SK-N-SH treated with all-trans-retinoic acid at 6 μM for 48 hours (cell line): ENCODE measurements around the gene RGL1.

Source experiments
- ARNTL ChIP-seq: fragments of 450-650 bp; formaldehyde crosslinking; IDR thresholded peaks from 2 replicates; pipeline ENCODE4 v1.5.0; 2020; ENCODE audit warnings: low read depth, mild to moderate bottlenecking, moderate library complexity, borderline replicate concordance
- BACH2 ChIP-seq: fragments of 250-450 bp; sonication (Bioruptor Pico); IDR thresholded peaks from 2 replicates; pipeline ENCODE4 v1.9.0; 2021; ENCODE audit warnings: mild to moderate bottlenecking, borderline replicate concordance
- CREB5 ChIP-seq: fragments of 250-450 bp; sonication (Bioruptor Pico); IDR thresholded peaks from 2 replicates; pipeline ENCODE4 v1.5.1; 2020; ENCODE audit warnings: low read depth, mild to moderate bottlenecking, moderate library complexity
- ESRRG ChIP-seq: fragments of 250-450 bp; sonication (Bioruptor Pico); IDR thresholded peaks from 2 replicates; pipeline ENCODE4 v1.6.1; 2021; ENCODE audit warnings: mild to moderate bottlenecking
- OSR1 ChIP-seq: fragments of 250-450 bp; sonication (Bioruptor Pico); IDR thresholded peaks from 2 replicates; pipeline ENCODE4 v1.8.0; 2022; ENCODE audit warnings: moderate library complexity, mild to moderate bottlenecking, inconsistent platforms
- PPARA ChIP-seq: fragments of 250-450 bp; sonication (Bioruptor Pico); IDR thresholded peaks from 2 replicates; pipeline ENCODE4 v1.5.0; 2020; ENCODE audit warnings: mild to moderate bottlenecking, borderline replicate concordance
- TCF4 ChIP-seq: fragments of 250-450 bp; sonication (Bioruptor Pico); IDR thresholded peaks from 2 replicates; pipeline ENCODE4 v1.8.0; 2021; ENCODE audit warnings: mild to moderate bottlenecking, moderate library complexity, borderline replicate concordance
- ZFP30 ChIP-seq: fragments of 450-650 bp; formaldehyde crosslinking; IDR thresholded peaks from 2 replicates; pipeline ENCODE4 v1.5.0; 2022; ENCODE audit warnings: mild to moderate bottlenecking, moderate library complexity
- ZNF565 ChIP-seq: fragments of 450-650 bp; formaldehyde crosslinking; conservative IDR thresholded peaks from 2 replicates; pipeline ENCODE4 v1.5.0; 2020; ENCODE audit warnings: low read depth, mild to moderate bottlenecking, moderate library complexity
- TF ChIP-seq, protein P1 (sequence below): fragments of 250-450 bp; sonication (Bioruptor Pico); IDR thresholded peaks from 2 replicates; pipeline ENCODE4 v1.8.0; 2020; ENCODE audit warnings: mild to moderate bottlenecking, moderate library complexity, borderline replicate concordance

DNA sequence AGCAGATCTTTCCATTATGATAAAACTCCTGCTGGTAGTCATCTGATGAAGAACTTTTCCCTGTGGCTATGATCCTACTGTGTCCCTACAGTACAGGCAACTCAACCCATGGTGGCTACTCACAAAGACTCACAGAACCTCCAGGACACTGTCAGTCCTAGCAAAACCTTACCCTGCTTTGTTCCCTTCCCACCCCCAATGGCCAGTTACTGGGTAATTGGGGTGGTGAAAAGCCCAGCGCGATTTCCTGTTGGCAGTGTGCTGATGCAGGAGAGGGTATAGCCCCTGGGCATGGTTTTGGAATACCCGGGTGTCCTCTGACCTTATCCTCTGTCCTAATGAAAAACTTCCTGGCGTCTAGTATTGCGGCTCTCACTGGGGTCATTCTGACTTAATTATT, 533 bp upstream of the RGL1 start:
- no peak for TF ChIP-seq PPARA (CRISPR knock-in tag)
- TF ChIP-seq ZFP30 (CRISPR knock-in tag): no peak
- TF ChIP-seq OSR1 (CRISPR knock-in tag): no peak
- no peak for TF ChIP-seq BACH2 (CRISPR knock-in tag)
- TF ChIP-seq ZNF565: no peak
- TF ChIP-seq CREB5: no peak
- TF ChIP-seq ARNTL (CRISPR knock-in tag): no peak
- no peak for TF ChIP-seq TCF4
- no peak for TF ChIP-seq ESRRG (CRISPR knock-in tag)
- TF ChIP-seq, protein P1, sequence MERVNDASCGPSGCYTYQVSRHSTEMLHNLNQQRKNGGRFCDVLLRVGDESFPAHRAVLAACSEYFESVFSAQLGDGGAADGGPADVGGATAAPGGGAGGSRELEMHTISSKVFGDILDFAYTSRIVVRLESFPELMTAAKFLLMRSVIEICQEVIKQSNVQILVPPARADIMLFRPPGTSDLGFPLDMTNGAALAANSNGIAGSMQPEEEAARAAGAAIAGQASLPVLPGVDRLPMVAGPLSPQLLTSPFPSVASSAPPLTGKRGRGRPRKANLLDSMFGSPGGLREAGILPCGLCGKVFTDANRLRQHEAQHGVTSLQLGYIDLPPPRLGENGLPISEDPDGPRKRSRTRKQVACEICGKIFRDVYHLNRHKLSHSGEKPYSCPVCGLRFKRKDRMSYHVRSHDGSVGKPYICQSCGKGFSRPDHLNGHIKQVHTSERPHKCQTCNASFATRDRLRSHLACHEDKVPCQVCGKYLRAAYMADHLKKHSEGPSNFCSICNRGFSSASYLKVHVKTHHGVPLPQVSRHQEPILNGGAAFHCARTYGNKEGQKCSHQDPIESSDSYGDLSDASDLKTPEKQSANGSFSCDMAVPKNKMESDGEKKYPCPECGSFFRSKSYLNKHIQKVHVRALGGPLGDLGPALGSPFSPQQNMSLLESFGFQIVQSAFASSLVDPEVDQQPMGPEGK (CRISPR knock-in tag): no peak
